PFSK-1 (cell line): ENCODE results near the gene DNAH12. TPM values are rescaled to one million over a fixed set of nuclear protein-coding genes. Genes with fewer than 3 reads are reported as not detected.

Experiments used
- FOXP2 ChIP-seq: optimal IDR thresholded peaks from 2 replicates; pipeline ENCODE3; 2011; ENCODE audit warnings: borderline replicate concordance, control low read depth, inconsistent platforms; ENCODE audit not compliant: insufficient read depth; ENCODE audit errors: extremely low read length, extremely low read depth
- POLR2AphosphoS5 ChIP-seq: IDR thresholded peaks from 2 replicates; pipeline ENCODE4 v1.6.1; 2012; ENCODE audit warnings: low read depth, mild to moderate bottlenecking, control low read depth, low read length, moderate library complexity
- SIN3A ChIP-seq: IDR thresholded peaks from 2 replicates; pipeline ENCODE4 v1.6.1; 2012; ENCODE audit warnings: mild to moderate bottlenecking, low read length, moderate library complexity, borderline replicate concordance; ENCODE audit not compliant: insufficient read depth
- TAF1 ChIP-seq: IDR thresholded peaks from 2 replicates; pipeline ENCODE4 v1.6.1; 2012; ENCODE audit warnings: low read length, control low read depth, borderline replicate concordance; ENCODE audit not compliant: insufficient read depth
- polyA plus RNA-seq: library from polyadenylated mRNA; unstranded; fragments of >200 nt; gene quantifications from one replicate; pipeline ENCODE4 v1.2.1, GENCODE V29; 2012; ENCODE audit warnings: low read depth, missing spikeins; ENCODE audit not compliant: insufficient read length
- TF ChIP-seq, protein P1 (sequence below), 2 experiments: IDR thresholded peaks; 2 replicates each; pipeline versions ENCODE4 v1.6.1 to v1.8.0; 2011 to 2012; ENCODE audit warnings: low read depth in 2 of 2, low read length in 2 of 2, control low read depth in 1 of 2, inconsistent platforms in 1 of 2, mild to moderate bottlenecking in 1 of 2, moderate library complexity in 1 of 2; ENCODE audit not compliant: insufficient read depth in 1 of 2

DNAH12 gene, protein sequence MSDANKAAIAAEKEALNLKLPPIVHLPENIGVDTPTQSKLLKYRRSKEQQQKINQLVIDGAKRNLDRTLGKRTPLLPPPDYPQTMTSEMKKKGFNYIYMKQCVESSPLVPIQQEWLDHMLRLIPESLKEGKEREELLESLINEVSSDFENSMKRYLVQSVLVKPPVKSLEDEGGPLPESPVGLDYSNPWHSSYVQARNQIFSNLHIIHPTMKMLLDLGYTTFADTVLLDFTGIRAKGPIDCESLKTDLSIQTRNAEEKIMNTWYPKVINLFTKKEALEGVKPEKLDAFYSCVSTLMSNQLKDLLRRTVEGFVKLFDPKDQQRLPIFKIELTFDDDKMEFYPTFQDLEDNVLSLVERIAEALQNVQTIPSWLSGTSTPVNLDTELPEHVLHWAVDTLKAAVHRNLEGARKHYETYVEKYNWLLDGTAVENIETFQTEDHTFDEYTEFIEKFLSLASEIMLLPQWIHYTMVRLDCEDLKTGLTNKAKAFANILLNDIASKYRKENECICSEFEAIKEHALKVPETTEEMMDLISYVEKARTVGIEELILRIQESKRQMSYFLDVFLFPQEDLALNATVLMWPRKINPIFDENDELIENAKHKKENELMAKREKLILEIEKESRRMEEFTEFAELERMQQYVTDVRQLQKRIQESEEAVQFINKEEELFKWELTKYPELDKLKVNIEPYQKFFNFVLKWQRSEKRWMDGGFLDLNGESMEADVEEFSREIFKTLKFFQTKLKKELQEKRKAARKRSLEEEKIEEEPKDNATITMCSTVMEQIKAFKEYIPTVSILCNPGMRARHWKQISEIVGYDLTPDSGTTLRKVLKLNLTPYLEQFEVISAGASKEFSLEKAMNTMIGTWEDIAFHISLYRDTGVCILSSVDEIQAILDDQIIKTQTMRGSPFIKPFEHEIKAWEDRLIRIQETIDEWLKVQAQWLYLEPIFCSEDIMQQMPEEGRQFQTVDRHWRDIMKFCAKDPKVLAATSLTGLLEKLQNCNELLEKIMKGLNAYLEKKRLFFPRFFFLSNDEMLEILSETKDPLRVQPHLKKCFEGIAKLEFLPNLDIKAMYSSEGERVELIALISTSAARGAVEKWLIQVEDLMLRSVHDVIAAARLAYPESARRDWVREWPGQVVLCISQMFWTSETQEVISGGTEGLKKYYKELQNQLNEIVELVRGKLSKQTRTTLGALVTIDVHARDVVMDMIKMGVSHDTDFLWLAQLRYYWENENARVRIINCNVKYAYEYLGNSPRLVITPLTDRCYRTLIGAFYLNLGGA (N-terminal part only)
- not detected for polyA plus RNA-seq

DNA sequence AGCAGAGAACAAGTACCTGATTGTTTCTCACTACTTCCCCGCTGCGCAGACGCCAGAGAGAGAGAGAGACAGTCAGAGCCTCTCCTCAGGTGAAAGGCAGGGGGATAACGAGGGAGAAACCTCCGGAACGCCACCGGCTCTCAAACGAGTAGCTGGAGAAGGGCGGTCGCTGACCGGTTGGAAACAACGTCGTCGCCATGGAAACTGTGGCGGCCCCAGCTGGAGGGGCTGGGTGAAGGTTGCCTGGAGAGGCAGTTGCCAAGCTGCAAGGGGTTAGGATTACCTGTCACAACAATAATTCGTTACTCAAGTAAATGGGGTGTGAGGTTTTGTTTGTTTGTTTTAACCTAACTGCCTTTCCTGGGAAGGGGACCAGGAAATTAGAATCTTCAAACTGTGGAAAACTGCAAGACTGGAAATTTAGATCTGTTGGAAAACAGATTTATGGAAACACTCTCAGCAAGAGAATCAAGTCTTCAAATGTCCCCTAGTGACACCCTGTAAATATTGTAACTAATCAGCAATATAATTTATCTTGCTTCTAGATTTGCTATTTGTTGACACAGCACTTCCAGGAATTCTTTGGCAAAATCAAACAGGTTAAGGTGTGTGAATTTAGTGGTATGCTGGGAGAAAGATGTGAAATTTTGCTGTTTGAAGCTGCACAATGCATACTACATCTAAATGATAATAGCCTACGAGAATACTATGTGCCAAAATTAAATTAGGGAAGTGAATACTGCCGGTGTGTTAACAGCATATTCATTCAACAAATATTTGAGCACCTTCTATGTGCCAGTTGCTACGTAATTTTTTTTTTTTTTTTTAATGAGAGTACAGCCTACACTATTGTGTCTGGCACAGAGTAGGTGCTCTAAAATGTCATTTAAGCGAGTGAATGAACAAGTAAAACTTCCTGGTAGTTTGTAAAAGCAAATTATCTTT, at the start of gene DNAH12:
Gene DNAH12 (minus strand): TSS at position 164 of the 945 bp plus-strand sequence. CDS start 1,474 bp downstream, outside the sequence.
- TF ChIP-seq FOXP2: no peak

DNA sequence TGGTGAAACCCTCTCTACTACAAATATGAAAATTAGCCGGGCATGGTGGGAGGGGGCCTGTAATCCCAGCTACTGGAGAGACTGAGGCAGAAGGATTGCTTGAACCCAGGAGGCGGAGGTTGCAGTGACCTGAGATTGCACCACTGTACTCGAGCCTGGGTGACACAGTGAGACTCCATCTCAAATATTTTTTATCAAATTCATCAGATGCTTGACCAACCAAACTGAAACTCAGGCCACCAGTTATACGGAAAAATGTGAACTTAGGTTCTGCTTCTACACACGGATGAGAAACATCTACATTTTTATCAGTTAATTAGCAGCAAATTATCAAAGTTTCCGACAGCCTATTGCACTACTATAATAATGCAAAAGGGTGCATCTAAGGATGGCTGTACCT, 48.2 kb upstream of the DNAH12 start:
- TF ChIP-seq FOXP2: no peak
- TF ChIP-seq SIN3A: no peak
- TF ChIP-seq TAF1: no peak
- TF ChIP-seq, protein P1, sequence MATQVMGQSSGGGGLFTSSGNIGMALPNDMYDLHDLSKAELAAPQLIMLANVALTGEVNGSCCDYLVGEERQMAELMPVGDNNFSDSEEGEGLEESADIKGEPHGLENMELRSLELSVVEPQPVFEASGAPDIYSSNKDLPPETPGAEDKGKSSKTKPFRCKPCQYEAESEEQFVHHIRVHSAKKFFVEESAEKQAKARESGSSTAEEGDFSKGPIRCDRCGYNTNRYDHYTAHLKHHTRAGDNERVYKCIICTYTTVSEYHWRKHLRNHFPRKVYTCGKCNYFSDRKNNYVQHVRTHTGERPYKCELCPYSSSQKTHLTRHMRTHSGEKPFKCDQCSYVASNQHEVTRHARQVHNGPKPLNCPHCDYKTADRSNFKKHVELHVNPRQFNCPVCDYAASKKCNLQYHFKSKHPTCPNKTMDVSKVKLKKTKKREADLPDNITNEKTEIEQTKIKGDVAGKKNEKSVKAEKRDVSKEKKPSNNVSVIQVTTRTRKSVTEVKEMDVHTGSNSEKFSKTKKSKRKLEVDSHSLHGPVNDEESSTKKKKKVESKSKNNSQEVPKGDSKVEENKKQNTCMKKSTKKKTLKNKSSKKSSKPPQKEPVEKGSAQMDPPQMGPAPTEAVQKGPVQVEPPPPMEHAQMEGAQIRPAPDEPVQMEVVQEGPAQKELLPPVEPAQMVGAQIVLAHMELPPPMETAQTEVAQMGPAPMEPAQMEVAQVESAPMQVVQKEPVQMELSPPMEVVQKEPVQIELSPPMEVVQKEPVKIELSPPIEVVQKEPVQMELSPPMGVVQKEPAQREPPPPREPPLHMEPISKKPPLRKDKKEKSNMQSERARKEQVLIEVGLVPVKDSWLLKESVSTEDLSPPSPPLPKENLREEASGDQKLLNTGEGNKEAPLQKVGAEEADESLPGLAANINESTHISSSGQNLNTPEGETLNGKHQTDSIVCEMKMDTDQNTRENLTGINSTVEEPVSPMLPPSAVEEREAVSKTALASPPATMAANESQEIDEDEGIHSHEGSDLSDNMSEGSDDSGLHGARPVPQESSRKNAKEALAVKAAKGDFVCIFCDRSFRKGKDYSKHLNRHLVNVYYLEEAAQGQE (IDR thresholded peaks at IDR 0.05; ENCODE audit: insufficient read depth in 1 of 2, low read depth in 2 of 2, low read length in 2 of 2): no peak
- no peak for TF ChIP-seq POLR2AphosphoS5

DNA sequence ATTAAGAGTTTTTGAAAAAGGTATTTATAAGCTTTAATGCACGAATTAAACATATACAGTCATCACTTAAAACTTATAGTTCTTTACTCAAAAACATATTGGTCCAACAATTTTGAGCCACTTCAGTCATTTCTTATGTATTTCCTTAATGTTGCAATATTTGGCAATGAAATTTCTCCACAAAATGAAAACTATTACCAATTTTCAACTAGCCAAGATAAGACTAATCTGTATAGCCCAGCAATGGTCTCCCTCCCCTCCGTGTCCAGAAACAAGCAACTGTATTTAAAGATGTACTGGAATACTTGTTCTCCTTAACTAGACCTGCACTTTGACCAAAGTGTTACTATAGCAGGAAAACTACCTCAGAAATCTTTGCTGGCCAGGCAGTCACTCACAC, 43.8 kb upstream of the DNAH12 start:
- TF ChIP-seq, protein P1 (IDR thresholded peaks at IDR 0.05; ENCODE audit: insufficient read depth in 1 of 2, low read depth in 2 of 2, low read length in 2 of 2): no peak
- no peak for TF ChIP-seq POLR2AphosphoS5
- TF ChIP-seq TAF1: no peak
- TF ChIP-seq SIN3A: no peak
- TF ChIP-seq FOXP2: no peak

DNA sequence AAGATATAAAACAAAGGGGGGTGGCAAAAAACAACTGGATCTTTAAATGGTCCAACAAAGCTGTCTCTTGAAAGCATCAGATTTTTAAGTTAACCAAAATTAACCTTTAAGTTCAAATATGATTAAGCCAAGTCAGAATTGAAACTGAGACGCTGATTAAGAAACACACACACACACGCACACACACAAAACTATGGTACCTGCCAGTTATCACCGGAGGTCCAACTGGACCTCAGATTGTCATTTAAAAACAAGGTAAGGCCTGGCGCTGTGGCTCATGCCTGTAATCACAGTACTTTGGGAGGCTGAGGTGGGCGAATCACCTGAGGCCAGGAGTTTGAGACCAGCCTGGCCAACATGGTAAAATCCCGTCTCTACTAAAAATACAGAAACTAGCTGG, 42.6 kb upstream of the DNAH12 start:
- TF ChIP-seq POLR2AphosphoS5 (no peak), SIN3A (no peak), FOXP2 (no peak), TAF1 (no peak)
- TF ChIP-seq, protein P1 (IDR thresholded peaks at IDR 0.05; ENCODE audit: insufficient read depth in 1 of 2, low read depth in 2 of 2, low read length in 2 of 2): no peak
